ENCODE results near the gene EGLN2.
"Not testable (repeated sequence)": the region's sequence is repeated elsewhere in the genome, so short reads cannot be mapped to it uniquely, and the experiment has no call there.

EGLN2 gene

DNA sequence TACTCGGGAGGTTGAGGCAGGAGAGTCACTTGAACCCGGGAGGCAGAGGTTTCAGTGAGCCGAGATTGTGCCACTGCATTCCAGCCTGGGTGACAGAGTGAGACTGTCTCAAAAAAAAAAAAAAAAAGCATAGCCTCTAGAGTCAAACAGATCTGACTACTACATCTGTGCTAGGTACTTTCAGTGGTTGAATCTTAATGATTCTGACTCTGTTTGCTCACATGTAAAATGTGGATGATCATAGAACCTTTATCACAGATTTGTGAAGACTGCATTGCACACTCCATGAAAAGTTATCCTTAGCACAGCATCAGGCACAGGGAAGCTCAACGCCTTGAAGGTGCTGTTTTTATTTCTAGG, 33.4 kb downstream of the EGLN2 start:
- H3K9ac ChIP-seq (ENCODE audit: low read length); H3K4me3 ChIP-seq (ENCODE audit: low read length); H3K27ac ChIP-seq (ENCODE audit: low read depth, low read length); H3K27me3 ChIP-seq (ENCODE audit: control insufficient read depth, insufficient read depth, low read length); H3K36me3 ChIP-seq (ENCODE audit: control insufficient read depth, insufficient read depth, low read length); H3K4me1 ChIP-seq (ENCODE audit: control insufficient read depth, insufficient read depth, low read length): not testable (repeated sequence)

DNA sequence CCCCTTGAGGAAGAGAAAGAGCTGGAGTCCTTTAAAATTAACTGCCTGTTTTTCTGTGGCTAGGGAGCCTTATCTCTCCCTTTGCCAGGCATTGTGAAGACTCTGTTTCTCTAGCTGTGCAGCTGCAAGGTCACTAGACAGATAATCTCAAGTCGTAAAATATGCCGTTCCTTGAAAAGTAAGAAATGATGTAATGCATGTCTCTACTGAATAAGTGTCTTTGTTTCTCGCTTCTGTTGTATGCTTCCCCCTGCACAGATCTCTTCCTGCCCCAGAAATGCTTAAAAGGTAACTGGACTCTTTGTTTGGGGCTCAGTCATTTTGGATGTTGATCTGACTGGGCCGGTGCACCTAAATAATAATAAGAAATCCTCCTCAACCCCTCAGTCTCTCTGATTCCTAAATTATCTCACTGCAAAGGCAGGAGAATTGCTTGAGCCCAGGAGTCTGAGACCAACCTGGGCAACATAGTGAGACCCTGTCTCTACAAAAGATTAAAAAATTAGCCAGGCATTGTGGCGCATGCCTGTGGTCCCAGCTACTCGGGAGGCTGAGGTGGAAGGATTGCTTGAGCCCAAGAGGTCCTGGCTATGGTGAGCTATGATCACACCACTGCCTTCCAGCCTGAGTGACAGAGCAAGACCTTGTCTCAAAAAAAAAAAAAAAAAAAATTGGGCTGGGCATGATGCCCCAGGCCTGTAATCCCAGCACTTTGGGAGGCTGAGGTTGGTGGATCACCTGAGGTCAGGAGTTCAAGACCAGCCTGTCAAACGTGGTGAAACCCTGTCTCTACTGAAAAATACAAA, 34.9 kb downstream of the EGLN2 start:
- not testable (repeated sequence) for H3K4me3 ChIP-seq (ENCODE audit: low read length); H3K36me3 ChIP-seq (ENCODE audit: control insufficient read depth, insufficient read depth, low read length); H3K4me1 ChIP-seq (ENCODE audit: control insufficient read depth, insufficient read depth, low read length); H3K9ac ChIP-seq (ENCODE audit: low read length); H3K27me3 ChIP-seq (ENCODE audit: control insufficient read depth, insufficient read depth, low read length); H3K27ac ChIP-seq (ENCODE audit: low read depth, low read length)

DNA sequence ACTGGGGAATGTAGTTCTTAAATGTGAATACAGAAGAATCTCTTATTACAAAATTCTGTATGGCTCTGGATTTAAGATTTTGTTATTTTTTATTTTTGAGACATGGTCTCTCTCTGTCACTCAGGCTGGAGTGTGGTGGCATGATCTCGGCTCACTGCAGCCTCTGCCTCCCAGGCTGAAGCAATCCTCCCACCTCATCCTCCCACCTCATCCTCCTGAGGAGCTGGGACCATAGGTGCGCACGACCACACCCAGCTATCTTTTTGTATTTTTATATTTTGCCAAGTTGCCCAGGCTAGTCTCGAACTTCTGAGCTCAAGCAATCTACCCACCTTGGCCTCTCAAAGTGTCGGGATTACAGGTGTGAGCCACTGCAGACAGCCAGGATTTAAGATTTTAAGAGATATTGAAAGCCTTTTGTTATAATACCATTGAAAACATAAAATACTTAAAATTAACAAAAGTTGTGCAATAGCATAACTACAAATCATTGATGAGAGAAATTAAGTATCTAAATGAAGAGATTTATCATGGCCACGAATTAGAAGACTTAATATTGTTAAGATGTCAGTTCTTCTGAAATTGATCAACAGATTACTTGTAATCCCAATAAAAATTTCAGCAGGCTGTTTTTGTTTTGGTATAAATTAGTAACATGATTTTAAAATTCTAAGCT, 37.9 kb downstream of the EGLN2 start:
- H3K36me3 ChIP-seq (ENCODE audit: control insufficient read depth, insufficient read depth, low read length): no peaks in the 10 kb centered on the region
- no peaks in the 10 kb centered on the region for H3K27me3 ChIP-seq (ENCODE audit: control insufficient read depth, insufficient read depth, low read length)
- no peak overlapping the region for H3K4me3 ChIP-seq (ENCODE audit: low read length)
- H3K27ac ChIP-seq (ENCODE audit: low read depth, low read length): no peak overlapping the region
- no peak overlapping the region for H3K9ac ChIP-seq (ENCODE audit: low read length)
- H3K4me1 ChIP-seq (ENCODE audit: control insufficient read depth, insufficient read depth, low read length): no peaks in the 10 kb centered on the region

- H3K4me3 ChIP-seq (ENCODE audit: low read length); H3K4me1 ChIP-seq (ENCODE audit: control insufficient read depth, insufficient read depth, low read length); H3K27ac ChIP-seq (ENCODE audit: low read depth, low read length); H3K9ac ChIP-seq (ENCODE audit: low read length); H3K36me3 ChIP-seq (ENCODE audit: control insufficient read depth, insufficient read depth, low read length); H3K27me3 ChIP-seq (ENCODE audit: control insufficient read depth, insufficient read depth, low read length): not testable (repeated sequence)
Measured at GRCh38 chr19:40838477-40838876, 39.5 kb downstream of the EGLN2 start.

- not testable (repeated sequence) for H3K36me3 ChIP-seq (ENCODE audit: control insufficient read depth, insufficient read depth, low read length); H3K4me3 ChIP-seq (ENCODE audit: low read length); H3K27ac ChIP-seq (ENCODE audit: low read depth, low read length); H3K4me1 ChIP-seq (ENCODE audit: control insufficient read depth, insufficient read depth, low read length); H3K9ac ChIP-seq (ENCODE audit: low read length); H3K27me3 ChIP-seq (ENCODE audit: control insufficient read depth, insufficient read depth, low read length)
Measured at GRCh38 chr19:40842012-40842411, 43.0 kb downstream of the EGLN2 start.

DNA sequence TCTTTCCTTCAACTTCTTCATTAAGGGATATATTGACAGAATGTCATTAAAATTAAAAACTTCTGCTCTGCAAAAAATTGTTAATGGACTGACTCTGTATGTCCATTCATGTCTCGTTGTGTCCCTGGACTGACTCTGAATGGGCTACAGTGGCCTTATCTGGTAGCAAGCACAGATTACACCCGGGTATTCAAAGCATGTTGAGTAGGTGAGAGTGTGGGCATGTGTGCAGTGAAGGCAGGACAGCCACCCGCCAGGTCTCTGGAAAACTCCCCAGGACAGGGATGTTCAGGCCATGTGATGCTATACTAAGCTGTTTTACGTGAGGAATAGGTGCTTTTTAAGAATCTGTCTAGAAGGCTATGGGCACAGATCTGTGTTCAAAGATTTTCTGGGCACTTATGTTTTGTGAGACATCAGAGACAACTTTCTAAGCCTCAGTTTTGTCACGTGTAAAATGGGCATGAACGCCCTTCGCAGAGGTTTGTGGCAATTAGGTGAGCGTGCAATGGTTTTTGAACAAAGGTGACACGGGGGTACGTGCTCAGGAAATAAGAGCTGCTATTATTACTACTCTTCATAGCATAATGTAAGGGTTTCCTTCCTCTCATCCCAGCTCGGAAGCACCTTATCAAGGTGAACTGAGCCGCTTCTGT, 44.1 kb downstream of the EGLN2 start:
- not testable (repeated sequence) for H3K27ac ChIP-seq (ENCODE audit: low read depth, low read length); H3K27me3 ChIP-seq (ENCODE audit: control insufficient read depth, insufficient read depth, low read length); H3K4me3 ChIP-seq (ENCODE audit: low read length); H3K36me3 ChIP-seq (ENCODE audit: control insufficient read depth, insufficient read depth, low read length); H3K4me1 ChIP-seq (ENCODE audit: control insufficient read depth, insufficient read depth, low read length); H3K9ac ChIP-seq (ENCODE audit: low read length)

DNA sequence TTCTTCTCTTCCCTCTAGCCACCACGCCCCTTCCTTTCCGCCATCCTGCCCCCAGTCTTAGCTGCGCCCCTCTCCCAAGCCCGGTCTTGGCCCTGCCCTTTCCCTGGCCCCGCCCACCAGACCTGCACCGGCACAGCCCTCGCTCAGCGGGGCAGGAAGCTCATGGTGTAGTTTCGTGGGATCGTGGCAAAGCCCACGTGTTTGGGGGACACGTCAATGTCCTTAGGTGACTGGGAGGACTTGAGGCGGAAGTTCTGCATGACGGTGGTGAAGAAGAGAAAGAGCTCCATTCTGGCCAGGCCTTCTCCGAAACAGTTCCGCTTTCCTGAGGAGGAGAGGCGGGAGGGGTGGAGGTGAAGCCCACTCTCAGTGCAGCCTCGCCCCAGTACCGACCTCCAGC, 44.7 kb downstream of the EGLN2 start:
- H3K4me3 ChIP-seq (ENCODE audit: low read length): peak overlapping the region; percentile 21
- H3K27ac ChIP-seq (ENCODE audit: low read depth, low read length); H3K9ac ChIP-seq (ENCODE audit: low read length): not testable (repeated sequence)

DNA sequence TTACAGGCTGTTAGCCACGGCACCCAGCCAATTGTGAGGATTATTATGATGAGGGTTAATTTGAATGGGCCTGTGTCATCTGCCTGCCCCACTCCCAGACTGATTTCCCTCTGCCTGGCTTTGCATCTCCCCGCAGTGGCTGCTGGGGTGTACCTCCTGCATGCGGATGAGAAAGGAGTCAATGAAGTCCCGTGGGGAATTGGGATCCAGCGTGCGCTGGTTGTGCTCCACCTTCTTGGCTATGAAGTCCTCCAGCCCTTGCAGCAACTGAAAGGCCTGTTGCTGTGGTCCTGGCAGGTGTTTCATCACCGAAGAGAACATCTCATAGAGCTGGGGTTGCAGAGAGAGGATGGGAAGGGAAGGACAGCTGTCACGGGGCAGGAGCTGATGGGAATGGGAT, 47.7 kb downstream of the EGLN2 start:
- H3K27ac ChIP-seq (ENCODE audit: low read depth, low read length); H3K9ac ChIP-seq (ENCODE audit: low read length); H3K27me3 ChIP-seq (ENCODE audit: control insufficient read depth, insufficient read depth, low read length); H3K36me3 ChIP-seq (ENCODE audit: control insufficient read depth, insufficient read depth, low read length); H3K4me3 ChIP-seq (ENCODE audit: low read length); H3K4me1 ChIP-seq (ENCODE audit: control insufficient read depth, insufficient read depth, low read length): not testable (repeated sequence)

More for the DNA sequence above, 44.7 kb downstream of the EGLN2 start:
- H3K4me1 ChIP-seq (ENCODE audit: control insufficient read depth, insufficient read depth, low read length); H3K27me3 ChIP-seq (ENCODE audit: control insufficient read depth, insufficient read depth, low read length); H3K36me3 ChIP-seq (ENCODE audit: control insufficient read depth, insufficient read depth, low read length): not testable (repeated sequence)

DNA sequence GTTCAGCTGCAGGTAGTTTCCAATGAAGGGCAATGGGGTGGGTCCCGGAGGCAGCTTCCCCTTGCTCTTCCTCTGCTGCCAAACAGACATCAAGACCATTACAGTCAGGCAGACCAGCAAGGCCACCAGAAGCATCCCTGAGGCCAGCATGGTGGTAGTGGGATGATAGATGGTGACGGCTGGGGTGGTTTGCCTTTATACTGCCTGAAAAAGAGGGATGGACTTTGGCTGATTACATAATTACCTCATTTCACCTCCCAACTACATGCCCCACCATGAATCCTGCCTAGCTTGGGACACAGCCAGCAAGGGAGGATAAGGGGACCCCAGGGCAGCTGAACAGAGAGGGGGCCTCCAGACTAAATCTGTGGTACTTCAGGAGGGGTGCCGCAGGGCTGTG, 51.3 kb downstream of the EGLN2 start, which contains the start of gene CYP2A6:
Gene CYP2A6 (minus strand): TSS at position 171 of the 400 bp plus-strand sequence. CDS start 21 bp downstream, at position 150.
- H3K36me3 ChIP-seq (ENCODE audit: control insufficient read depth, insufficient read depth, low read length); H3K4me3 ChIP-seq (ENCODE audit: low read length); H3K9ac ChIP-seq (ENCODE audit: low read length); H3K27ac ChIP-seq (ENCODE audit: low read depth, low read length); H3K27me3 ChIP-seq (ENCODE audit: control insufficient read depth, insufficient read depth, low read length); H3K4me1 ChIP-seq (ENCODE audit: control insufficient read depth, insufficient read depth, low read length): not testable (repeated sequence)

DNA sequence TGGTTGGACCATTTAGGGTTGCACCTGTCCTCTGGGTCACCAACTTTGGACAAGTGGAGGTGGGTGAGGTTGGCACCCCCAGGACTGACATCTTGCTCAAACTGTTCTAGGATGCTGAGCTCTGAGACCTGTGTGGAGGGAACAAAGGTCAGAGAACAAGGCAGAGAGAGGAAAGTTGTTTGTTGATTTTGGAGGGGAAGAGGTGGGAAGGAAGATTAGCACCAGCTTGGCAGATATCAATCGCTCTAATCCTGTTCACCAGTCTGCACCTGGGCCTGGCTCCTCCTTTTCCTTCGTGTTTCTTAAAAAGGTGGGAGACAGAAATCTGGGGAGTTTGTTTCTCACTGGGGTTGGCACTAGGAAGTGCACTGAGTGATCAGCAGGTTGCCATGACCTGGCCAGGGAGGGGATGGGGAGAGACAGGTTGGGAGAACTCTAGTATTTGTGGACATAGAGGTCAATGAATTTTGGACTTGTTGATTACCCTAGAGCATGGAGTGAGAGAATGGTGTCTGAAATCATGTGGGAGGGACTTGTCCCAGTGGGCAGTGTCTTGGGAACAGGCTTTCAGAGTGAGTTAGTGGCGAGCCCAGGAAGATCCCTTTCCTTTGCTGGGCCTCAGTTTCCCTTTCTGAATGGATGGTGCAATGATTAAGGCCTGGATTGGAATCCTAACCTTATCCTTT, 53.6 kb downstream of the EGLN2 start:
- H3K4me1 ChIP-seq (ENCODE audit: control insufficient read depth, insufficient read depth, low read length); H3K4me3 ChIP-seq (ENCODE audit: low read length); H3K27me3 ChIP-seq (ENCODE audit: control insufficient read depth, insufficient read depth, low read length); H3K36me3 ChIP-seq (ENCODE audit: control insufficient read depth, insufficient read depth, low read length); H3K9ac ChIP-seq (ENCODE audit: low read length); H3K27ac ChIP-seq (ENCODE audit: low read depth, low read length): not testable (repeated sequence)
